Inferior parietal cortex (tissue), 1 donor: ENCODE measurements around the gene CIRBP.
"Not testable (repeated sequence)": the region's sequence is repeated elsewhere in the genome, so short reads cannot be mapped to it uniquely, and the experiment has no call there.

Experiments used
- DNase-seq: peaks from one replicate; pipeline ENCODE4 v3.0.0-alpha.2; 2016; ENCODE audit errors: extremely low spot score

CIRBP gene

GRCh38 chr19:1243768-1244692 lies 25.1 kb upstream of the CIRBP start:
- DNase-seq: peak; percentile 74

- DNase-seq: no peak
These were observed 24.3 kb upstream of the CIRBP start for GRCh38 chr19:1244693-1245451.

DNA sequence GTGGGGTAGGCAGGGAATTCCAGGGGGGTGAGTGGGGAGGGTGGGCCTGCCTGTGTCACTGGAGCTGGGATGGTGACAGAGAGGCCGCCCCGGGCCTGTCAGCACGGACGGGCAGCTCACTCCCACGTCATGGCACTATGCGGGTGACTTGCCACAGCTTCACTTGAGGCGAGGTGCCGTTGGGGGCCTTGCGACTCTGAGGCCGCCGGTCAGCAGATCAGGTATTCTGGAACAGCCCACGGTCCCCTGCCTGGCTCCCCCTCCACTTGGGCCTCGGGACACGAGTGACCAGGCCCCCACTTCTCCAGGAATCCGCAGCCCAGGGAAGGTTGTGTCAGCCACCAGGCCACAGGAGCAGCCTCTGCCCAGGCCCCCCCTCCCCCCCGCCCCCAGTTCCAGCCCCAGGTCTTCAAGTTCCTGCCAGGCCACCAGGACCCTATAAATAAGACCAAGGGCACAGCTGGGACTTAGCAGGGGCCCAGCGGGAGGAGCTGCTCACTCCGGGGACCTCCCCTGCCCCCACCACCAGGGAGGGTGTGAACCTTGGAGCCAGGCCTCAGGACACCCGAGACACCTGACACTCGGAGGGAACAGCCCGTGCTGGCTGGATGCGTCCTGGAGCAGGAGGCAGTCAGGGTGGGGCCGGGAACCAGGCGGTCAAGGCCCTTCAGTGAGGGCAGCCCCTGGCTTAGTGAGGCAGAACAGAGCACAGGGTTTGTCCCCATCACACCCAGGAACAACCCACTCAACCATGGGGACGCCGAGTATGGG lies 23.5 kb upstream of the CIRBP start:
- DNase-seq: no peak

DNA sequence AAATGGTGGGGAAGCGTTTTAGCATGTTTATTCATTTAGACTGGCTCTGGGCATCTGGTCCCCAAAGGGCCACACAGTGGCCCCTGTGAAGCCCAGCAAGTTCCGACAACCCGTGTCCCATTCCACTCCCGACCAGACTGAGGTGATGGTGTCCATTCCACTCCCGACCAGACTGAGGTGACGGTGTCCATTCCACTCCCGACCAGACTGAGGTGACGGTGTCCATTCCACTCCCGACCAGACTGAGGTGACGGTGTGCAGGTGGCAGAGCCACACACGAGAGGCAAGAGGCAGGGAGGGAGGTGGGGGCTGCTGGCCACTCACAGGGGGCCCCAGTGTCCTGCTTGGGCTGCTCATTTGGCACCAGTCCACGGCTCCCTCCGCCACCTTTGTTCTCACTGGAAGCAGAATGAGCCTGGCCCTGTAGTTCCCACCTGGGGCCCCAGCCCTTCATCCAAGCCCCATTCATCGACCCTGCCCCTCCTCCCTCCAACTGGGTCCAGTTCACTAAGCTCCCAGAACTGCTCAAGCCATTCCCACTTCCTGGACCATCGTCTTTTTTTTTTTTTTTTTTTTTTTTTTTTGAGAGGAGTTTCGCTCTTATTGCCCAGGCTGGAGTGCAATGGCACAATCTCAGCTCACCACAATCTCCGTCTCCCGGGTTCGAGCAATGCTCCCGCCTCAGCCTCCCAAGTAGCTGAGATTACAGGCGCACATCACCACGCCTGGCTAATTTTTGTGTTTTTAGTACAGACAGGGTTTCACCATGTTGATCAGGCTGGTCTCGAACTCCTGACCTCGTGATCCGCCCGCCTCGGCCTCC lies 22.7 kb upstream of the CIRBP start:
- DNase-seq: not testable (repeated sequence)

DNA sequence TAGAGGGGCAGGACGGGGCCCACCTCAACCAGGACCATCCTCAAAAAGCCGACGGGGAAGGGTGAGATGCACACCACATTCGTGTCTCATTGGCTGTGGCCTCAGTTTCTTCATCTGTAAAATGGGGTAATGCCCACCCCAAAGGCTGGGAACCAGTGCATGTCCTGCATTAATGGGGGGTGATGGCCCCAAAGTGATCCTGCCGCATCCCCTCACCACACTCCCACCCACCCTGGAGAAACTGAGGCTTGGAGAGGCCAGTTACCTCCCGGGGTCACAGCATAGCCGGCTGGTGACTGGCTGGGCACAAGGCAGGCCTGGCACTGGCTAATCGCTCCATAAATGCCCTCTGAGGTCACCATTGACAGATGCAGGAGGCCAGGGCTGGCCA lies 21.4 kb upstream of the CIRBP start:
- no peak for DNase-seq

DNA sequence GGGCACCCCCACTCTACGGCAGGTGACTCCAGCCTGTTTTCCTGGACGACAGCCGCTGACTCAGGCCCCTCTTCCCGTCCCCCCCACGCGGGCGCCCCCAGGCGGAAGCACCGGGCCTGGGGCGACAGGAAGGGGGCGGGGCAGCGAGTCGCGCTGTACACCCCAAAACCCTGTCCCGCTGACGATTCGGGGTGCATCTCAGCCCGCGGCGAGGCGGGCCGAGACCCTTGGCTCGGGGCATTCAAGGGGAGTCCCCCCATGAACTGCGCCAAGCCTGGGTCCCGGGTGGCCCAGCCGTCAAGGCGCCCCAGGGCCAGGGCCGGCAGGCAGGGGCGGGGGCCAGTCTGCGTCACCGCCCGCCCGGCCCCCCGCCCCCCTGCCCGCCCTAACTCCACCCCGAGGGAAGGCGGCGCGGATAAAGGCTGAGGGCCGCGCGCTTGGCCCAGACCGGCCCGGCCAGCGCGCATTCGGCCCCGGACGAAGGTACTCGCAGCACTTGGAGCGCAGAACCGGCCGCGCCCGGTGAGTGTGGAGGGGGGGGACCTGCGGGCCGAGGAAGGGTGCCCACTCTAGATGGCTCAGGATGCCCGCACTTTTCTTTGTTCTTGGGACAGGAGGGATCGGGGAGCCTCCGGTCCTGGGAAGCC lies 20.9 kb upstream of the CIRBP start, which contains the start of gene MIDN:
MIDN (plus strand) TSS at position 445 of the 647 bp plus-strand sequence. CDS start 1,714 bp downstream, outside the sequence.
- peak; percentile 45 for DNase-seq

GRCh38 chr19:1248786-1249297 lies 20.3 kb upstream of the CIRBP start:
- DNase-seq: peak; percentile 70

GRCh38 chr19:1249298-1249989 lies 19.7 kb upstream of the CIRBP start:
- DNase-seq: peak; percentile 87

- DNase-seq: no peak
These were observed 19.1 kb upstream of the CIRBP start for GRCh38 chr19:1249990-1250436.

DNA sequence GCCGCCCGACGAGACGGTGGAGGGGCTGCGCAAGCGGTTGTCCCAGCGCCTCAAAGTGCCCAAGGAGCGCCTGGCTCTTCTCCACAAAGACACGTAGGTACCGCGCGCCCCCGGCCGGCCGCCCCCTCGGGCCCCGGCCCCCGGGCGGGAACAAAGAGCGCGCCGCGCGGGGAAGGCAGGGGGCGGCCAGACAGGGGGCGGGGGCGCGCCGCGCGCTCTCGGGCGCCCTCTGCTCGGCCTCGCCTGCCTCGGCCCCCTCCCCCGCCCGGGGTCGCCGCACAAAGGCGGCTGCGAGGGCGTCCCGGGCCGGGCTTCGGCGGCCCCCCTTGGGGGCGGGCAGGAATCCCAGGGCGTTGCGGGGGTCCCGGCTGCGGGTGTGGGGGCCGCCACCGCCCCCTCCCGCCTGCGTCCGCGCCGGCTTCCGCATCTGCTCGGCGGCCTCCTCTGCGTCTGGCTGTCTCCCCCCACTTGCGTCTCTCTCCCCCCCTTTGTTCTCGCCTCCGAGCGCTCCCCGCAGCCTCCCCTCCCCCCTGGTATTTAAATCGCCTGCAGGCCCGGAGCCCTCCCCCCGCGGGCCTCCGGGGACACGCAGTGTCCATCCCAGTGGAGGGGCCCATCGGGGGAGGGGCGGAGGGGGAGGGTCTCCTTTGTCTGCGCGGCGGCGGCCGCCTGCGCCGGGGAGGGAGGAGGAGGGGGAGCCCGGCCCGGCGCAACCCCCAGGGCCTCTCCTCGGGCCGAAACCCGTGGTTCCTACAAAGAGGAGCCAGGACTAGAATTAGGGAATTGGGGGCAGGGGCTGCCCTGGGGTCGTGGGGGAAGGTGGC lies 18.5 kb upstream of the CIRBP start:
- DNase-seq: no peak

DNA sequence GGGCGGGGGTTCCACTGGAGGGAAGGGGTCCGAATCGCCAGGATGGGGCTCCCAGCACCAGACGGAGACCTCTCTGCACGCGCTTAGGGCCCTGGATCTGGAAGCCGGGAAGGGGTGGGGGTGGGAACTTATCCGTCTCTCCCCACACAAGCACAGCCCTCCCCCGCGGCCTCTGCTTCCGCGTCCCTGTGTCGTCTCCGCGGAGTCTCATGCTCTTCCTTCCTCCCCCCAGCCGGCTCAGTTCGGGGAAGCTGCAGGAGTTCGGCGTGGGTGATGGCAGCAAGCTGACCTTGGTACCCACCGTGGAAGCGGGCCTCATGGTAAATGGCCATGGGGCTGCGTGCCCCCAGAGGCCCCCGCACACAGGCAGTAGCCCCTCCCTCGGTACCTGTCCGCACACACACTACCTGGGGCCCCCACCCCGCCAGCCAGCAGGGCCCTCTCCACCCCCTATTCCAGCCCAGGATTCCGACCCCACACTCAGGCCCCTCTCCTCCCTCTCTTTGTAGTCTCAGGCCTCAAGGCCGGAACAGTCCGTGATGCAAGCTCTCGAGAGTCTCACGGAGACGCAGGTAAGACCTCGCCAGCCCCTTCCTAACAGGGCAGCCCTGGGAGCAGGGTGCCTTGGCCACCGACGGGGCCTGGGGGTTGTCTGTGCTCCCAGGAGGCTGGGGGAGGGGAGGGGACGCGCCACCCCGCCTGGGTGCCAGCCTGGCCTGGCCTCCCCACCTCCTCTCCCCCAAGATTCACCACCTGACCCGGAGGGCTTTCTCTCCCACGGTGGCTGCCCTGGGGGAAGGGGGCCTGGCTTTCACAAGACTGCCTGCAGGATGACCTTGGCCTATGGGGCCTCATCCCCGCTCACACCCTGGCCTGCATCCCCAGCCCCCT lies 17.6 kb upstream of the CIRBP start:
- no peak for DNase-seq

GRCh38 chr19:1252221-1252820 lies 16.8 kb upstream of the CIRBP start:
- DNase-seq: no peak

GRCh38 chr19:1252821-1253513 lies 16.2 kb upstream of the CIRBP start:
- DNase-seq: no peak

DNA sequence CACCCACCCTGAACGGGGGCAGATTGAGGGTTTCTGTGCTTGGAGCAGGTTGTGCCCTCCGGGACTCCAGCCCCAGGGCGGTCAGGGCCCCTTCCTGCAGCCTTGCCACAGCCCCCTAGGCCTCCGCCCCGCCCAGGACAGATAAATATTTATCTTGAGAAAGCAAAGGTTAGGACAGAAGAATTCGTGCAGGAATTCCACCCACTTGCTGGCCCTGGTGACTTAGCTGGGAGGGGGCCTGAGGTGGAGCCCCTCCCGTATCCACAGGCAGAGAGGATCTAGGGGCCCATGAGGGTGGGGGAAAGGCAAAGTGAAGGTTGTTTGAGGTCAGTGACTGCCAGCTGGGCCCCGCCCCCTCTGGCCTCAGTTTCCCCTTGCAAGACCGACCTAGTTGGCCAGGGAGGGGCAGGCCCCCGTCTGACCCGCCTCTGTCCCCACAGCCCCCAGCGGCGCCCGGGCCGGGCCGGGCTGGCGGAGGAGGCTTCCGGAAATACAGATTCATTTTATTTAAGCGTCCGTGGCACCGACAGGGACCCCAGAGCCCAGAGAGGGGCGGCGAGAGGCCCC lies 15.5 kb upstream of the CIRBP start:
- no peak for DNase-seq

- no peak for DNase-seq
These were observed 15.0 kb upstream of the CIRBP start for GRCh38 chr19:1254081-1254527.

GRCh38 chr19:1254530-1255185 lies 14.5 kb upstream of the CIRBP start:
- no peak for DNase-seq
